NOMO-1 (cell line): Measurements from ENCODE around the gene PCYT2.
"Not testable (repeated sequence)": the region's sequence is repeated elsewhere in the genome, so short reads cannot be mapped to it uniquely, and the experiment has no call there.

Experiments used
- DNase-seq, 2 experiments: peaks; one replicate each; lab custom pipeline; 2025; ENCODE audit not compliant: unreplicated experiment in 2 of 2; lab: John Stamatoyannopoulos, UW

Gene PCYT2

GRCh38 chr17:81927653-81928543, 16.7 kb upstream of the PCYT2 start, which contains the start of gene MAFG:
MAFG (minus strand) TSS chr17:81927735; CDS start chr17:81923185, 4,550 bp downstream.
- peak; percentile 86 to 90 for DNase-seq

GRCh38 chr17:81927152-81927652, 16.0 kb upstream of the PCYT2 start:
- peak in 1 of 2 experiments; percentile 17 for DNase-seq

- DNase-seq: peak; percentile 49 to 62
Observed at GRCh38 chr17:81926451-81927151, 15.4 kb upstream of the PCYT2 start.

GRCh38 chr17:81925860-81926450, 14.8 kb upstream of the PCYT2 start:
- DNase-seq: no peak

- no peak for DNase-seq
Observed at GRCh38 chr17:81924557-81925532, 13.6 kb upstream of the PCYT2 start.

GRCh38 chr17:81923302-81924260, 12.4 kb upstream of the PCYT2 start:
- DNase-seq: peak; percentile 87 to 89

GRCh38 chr17:81922566-81923301, 11.5 kb upstream of the PCYT2 start:
- DNase-seq: peak; percentile 79 to 86

GRCh38 chr17:81921996-81922565, 10.9 kb upstream of the PCYT2 start:
- no peak for DNase-seq

GRCh38 chr17:81921537-81921862, 10.3 kb upstream of the PCYT2 start:
- no peak for DNase-seq

GRCh38 chr17:81920612-81921536, 9.7 kb upstream of the PCYT2 start:
- DNase-seq: peak; percentile 81 to 86

GRCh38 chr17:81918832-81919545, 7.8 kb upstream of the PCYT2 start:
- peak; percentile 31 to 52 for DNase-seq

- DNase-seq: not testable (repeated sequence)
Observed at GRCh38 chr17:81918333-81918669, 7.1 kb upstream of the PCYT2 start.

GRCh38 chr17:81917565-81918332, 6.5 kb upstream of the PCYT2 start, which contains the start of gene SIRT7:
SIRT7 (minus strand) TSS chr17:81918176; CDS start chr17:81918131, 45 bp downstream.
- DNase-seq: peak; percentile 74 to 80

GRCh38 chr17:81916234-81917001, 5.2 kb upstream of the PCYT2 start:
- no peak for DNase-seq

GRCh38 chr17:81915331-81915730, 4.1 kb upstream of the PCYT2 start:
- DNase-seq: no peak
